ES-I3 (cell line): ENCODE measurements around the gene IRF2.
A peak's percentile ranks its signal among the peaks of the same experiment; 100 is the strongest.
"Not testable (repeated sequence)": the region's sequence is repeated elsewhere in the genome, so short reads cannot be mapped to it uniquely, and the experiment has no call there.

Source experiments
- H3K36me3 ChIP-seq: 2 replicates; pipeline ENCODE4 v1.6.1; 2013; ENCODE audit warnings: mild to moderate bottlenecking, low read length, control low read depth, moderate library complexity; ENCODE audit not compliant: insufficient read depth
- H3K4me1 ChIP-seq: 2 replicates; pipeline ENCODE4 v1.6.1; 2013; ENCODE audit warnings: mild to moderate bottlenecking, control low read depth, low read length; ENCODE audit not compliant: insufficient read depth
- H3K9ac ChIP-seq: 2 replicates; pipeline ENCODE4 v1.6.1; 2013; ENCODE audit warnings: low read depth, mild to moderate bottlenecking, low read length, moderate library complexity
- H3K9me3 ChIP-seq: 2 replicates; pipeline ENCODE4 v1.6.1; 2013; ENCODE audit warnings: mild to moderate bottlenecking, low read length, moderate library complexity; ENCODE audit not compliant: control insufficient read depth, insufficient read depth

IRF2 gene

DNA sequence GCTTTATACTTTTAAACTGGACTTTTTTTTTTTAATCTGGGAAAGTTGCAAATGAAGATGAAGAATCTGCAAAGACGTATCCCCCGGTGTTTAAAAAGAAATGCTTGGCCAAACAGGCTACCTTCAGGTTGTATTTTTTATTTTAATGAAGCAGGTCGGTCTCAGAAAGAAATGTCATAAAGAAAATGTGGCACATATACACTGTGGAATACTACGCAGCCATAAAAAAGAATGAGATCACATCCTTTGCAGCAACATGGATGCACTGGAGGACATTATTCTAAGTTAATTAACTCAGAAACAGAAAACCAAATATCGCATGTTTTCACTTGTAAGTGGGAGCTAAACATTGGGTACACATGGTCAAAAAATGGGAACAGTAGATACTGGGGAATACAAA is 123.4 kb downstream of the IRF2 start:
- Histone ChIP-seq H3K9ac (no peak overlapping the region), H3K4me1 (peaks cover 27% of the 10 kb centered on the region), H3K36me3 (no peaks in the 10 kb centered on the region), H3K9me3 (no peaks in the 10 kb centered on the region)

DNA sequence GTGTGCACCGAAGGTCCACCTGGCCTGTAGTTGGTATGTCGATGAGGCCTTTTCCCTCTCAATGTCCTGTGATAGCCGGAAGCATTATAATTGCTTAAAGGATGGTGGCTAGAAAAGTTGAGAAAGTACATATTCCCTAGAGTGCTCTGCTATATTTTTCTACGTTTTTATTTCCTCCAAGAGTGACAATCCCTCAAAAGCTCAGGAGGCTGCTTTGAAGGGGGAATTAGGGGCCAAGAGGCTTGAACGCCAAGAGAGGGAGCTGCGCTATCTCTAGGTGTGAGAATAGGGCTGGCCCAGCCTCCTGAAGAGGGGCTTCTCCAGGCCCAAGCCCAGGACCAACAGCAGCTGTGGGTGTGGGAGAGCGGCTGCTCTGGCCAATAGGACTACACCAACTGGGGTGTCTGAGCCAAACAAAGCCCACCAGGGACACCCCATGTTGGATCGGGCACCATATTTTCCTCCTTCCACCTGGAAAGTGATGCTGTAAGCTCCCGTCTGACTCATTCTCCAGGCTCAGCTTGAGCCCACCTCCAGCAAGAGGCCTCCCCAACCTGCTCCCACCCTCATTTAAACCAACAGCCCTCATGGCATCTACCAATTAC is 124.0 kb downstream of the IRF2 start:
- Histone ChIP-seq H3K4me1 (peaks cover 26% of the 10 kb centered on the region), H3K36me3 (no peaks in the 10 kb centered on the region), H3K9ac (no peak overlapping the region), H3K9me3 (no peaks in the 10 kb centered on the region)

DNA sequence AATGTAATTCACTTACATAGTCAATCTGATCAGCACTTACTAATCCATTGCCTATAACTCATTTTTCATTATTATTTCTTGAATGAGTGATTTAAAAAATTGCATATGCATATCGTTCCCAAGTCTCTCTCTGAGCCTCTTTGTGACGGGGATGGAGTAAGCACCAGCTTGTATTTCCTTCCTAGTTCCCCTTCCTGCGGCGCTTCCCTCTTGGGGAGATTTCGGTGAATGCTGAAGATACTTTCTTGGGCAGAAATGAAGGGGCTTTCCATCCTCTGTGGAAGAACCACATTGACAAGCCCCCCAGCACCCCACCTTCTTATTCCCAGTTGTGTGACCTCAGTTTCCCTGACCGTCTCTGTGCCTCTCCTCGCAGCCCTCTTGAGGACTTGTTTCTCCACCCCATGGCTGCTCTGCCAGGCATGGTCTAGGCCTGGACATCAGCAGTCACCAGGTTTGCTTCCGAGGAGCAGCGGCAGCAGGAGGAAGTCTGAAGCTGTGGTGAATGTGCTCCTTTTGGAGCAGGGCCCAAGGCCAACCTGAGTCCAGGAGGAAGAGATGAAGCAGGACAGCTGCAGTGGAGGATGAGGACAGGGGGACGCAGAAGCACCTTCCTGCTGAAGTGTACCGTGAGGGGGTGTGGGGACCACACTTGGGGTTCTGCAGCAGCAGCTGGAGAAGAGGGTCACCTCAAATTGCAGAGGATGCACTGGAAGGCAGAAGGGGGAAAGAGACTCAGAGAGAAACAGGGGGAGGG is 124.9 kb downstream of the IRF2 start:
- H3K9me3 ChIP-seq = no peaks in the 10 kb centered on the region
- H3K36me3 ChIP-seq = no peaks in the 10 kb centered on the region
- H3K4me1 ChIP-seq = peaks cover 21% of the 10 kb centered on the region
- no peak overlapping the region for H3K9ac ChIP-seq

DNA sequence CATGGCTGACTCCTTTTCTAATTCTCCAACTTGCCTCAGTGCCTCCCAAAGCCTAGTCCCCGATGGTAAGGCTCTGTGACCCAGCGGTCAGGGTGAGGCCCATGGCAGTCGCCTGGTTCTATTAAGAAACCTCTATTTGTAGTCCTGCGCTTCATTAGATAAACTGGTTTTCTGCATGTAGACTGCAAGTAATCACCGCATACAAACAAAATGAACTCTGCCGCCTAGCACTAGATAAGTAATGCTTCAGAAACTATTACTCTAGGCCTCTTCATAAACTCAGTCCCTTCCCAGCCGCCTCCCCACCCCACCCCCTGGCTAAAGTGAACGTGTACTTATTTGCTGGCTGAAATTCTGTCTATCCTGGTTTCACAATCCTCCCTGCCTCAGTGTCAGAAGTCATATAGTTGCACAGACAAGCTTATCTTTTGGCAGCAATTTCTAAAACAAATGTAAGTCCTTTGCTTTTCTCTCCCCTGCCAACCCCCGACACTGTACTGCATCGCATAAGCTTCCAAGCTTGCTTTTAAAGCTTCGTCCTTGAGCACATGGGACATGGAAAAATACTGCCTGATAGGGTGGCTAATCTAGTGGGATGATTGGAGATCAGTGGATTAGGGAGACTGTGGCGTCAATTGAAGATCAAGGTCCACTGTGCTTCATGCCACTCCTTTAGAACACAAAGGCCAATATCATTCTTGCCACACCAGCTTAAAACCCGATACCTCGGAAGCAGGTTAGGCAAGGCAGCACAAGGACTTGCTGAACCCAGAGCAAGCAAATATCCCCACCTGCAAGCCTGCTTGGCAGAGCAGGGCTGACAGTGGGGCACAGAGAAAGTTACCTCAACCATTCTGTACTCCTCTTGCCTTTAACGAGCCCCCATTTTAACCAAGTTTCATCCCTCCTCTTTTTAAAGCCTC is 125.8 kb downstream of the IRF2 start:
- H3K9me3 ChIP-seq = no peaks in the 10 kb centered on the region
- peaks cover 21% of the 10 kb centered on the region for H3K4me1 ChIP-seq
- H3K36me3 ChIP-seq = no peaks in the 10 kb centered on the region
- no peak overlapping the region for H3K9ac ChIP-seq

DNA sequence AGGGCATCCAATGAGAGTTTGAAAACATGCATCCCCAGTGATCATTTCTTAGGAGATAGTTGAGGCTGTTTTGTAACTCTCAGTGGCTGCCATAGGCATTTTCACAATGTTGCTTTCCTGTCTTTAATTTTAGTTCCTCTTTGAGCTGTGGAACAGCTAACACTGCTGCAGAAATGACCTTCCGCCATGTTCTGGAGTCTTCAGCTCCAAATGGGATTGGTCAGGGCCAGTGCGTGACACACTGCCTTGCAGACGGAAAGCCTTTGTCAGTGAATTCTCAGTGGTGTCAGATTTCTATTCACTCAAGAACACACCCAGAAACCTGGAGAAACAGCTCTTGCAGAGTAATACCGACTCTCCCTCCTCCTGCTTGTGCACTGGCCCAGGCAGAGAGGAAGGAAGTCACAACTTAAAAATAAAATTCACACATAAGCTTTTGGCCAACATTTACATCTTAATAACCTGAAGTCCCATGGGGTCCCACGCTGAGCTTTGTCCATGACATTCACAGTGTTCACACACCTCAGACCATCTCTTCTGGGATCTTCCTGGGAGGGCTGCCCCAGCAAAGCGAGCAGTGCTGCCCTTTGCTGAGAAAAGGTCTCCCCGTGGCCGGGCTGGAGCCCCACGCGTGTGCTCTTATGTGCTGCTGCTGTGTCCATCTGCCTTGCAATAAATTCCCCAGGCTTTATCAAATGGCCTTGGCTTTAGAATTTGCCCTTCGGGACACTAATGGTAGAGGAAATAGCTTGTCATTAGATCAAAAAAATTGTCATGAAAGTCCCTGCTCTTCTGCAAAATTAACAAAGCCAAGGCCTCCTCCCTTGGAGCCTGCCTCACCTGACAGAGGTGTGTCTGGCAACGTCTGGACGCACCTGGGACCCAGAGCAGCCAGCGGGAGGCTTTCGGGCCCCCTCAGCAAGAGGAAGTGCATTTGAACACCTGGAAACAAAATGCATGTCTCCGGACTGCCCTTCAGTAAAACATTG is 126.8 kb downstream of the IRF2 start:
- no peaks in the 10 kb centered on the region for H3K9me3 ChIP-seq
- no peak overlapping the region for H3K9ac ChIP-seq
- H3K4me1 ChIP-seq = peaks cover 25% of the 10 kb centered on the region
- H3K36me3 ChIP-seq = no peaks in the 10 kb centered on the region

DNA sequence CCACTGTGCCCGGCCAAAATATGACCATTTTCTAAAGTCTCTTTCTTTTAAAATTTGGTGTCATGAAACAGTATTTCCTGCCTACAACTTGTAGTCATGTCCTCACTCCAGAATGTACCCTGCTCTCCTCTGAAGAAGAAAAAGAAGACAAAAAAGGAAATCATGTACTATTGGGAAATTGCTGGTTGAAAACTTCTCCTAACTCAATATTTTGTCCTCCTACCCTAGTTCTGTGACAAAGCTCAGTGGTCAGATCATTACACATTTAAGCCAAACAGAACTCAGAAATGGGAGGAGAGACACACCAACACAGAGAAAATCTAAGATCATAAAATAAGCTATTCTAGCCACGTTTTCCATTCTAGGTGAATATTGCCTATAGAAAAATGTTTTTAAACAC is 127.7 kb downstream of the IRF2 start:
- Histone ChIP-seq H3K9ac (no peak overlapping the region), H3K4me1 (peaks cover 25% of the 10 kb centered on the region), H3K36me3 (no peaks in the 10 kb centered on the region), H3K9me3 (no peaks in the 10 kb centered on the region)

DNA sequence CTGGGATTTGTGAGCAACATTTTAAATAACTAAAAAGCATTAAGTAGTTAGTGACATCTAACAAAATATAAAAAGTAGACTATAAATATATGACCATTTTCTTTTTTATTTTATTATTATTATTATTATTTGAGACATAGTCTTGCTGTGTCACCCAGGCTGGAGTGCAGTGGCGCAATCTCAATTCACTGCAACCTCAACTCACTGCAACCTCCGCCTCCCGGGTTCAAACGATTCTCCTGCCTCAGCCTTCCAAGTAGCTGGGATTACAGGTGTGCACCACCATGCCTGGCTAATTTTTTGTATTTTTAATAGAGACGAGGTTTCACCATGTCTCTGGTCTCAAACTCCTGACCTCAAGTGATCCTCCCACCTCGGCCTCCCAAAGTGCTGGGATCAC is 128.1 kb downstream of the IRF2 start:
- H3K9me3 ChIP-seq, H3K36me3 ChIP-seq, H3K9ac ChIP-seq: not testable (repeated sequence)
- H3K4me1 ChIP-seq = peaks cover 27% of the 10 kb centered on the region

DNA sequence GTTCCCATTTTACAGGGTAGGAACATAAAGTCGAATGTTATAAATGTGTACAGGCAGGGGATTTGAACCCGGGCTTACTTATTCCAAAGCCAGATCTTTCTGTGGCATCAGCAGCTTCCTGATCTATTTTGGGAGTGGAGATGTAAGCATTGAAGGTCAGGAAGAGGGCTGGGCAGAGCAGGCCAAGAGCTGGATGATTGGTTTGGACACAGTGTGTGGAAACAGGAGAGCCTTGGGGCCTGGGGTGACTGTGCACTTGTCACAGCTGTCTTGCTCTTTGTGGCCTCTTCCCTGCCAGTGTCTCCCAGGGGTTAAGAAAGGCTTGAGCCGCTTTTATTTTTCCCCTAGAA is 128.8 kb downstream of the IRF2 start:
- Histone ChIP-seq H3K9ac (no peak overlapping the region), H3K4me1 (peaks cover 29% of the 10 kb centered on the region), H3K9me3 (no peaks in the 10 kb centered on the region), H3K36me3 (no peaks in the 10 kb centered on the region)

DNA sequence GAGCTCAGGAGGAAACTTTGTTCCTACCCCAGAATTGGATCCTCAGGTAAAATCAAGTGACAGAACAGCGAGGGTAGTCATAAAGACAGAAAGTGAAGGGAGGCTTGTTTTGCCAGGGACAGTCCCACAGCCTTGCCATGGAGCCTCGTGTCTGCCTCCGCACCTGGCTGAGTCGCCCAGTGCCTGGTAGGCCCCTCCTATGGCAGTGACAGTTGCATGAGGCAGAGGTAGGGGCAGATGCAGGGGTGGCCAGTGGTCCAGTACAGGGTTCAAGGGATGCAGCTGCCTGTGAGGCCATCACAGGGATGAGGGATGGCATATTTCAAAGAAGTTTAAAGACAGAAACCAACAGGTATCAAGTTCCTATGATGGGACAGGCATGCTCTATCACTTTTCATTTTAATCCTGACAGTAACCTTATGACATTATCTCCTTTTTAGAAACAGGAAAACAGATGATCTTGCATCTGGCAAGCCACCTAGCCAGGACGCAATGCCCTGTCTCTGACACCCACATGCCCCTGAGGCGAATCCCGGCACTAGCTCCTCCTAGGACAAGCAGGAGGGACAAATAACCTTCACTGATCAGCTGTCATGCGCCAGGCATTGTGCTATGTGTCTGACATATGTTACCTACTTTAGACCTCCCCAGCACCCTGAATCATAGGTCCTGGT is 129.3 kb downstream of the IRF2 start:
- no peaks in the 10 kb centered on the region for H3K9me3 ChIP-seq
- peaks cover 29% of the 10 kb centered on the region for H3K4me1 ChIP-seq
- no peaks in the 10 kb centered on the region for H3K36me3 ChIP-seq
- no peak overlapping the region for H3K9ac ChIP-seq

DNA sequence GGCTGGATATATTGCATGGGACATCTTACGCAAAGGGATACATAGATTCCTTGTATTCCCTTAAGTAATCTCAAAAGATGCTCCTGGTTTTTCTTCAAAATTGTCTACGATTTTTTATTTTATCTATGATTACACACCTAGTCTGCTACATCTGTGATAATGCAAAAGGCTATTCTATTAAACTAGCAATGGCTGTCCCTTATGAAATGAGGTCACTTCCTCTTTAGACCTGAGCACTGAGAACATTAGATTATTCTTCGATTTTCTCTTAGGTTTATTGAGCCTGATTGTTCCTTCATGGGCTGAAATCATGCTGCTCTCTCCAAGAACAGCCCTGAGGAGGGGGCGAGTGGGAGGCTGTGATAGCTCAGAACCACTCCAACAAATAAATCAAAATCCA is 129.9 kb downstream of the IRF2 start:
- H3K36me3 ChIP-seq = no peaks in the 10 kb centered on the region
- H3K9ac ChIP-seq = no peak overlapping the region
- peaks cover 29% of the 10 kb centered on the region for H3K4me1 ChIP-seq
- H3K9me3 ChIP-seq = no peaks in the 10 kb centered on the region

DNA sequence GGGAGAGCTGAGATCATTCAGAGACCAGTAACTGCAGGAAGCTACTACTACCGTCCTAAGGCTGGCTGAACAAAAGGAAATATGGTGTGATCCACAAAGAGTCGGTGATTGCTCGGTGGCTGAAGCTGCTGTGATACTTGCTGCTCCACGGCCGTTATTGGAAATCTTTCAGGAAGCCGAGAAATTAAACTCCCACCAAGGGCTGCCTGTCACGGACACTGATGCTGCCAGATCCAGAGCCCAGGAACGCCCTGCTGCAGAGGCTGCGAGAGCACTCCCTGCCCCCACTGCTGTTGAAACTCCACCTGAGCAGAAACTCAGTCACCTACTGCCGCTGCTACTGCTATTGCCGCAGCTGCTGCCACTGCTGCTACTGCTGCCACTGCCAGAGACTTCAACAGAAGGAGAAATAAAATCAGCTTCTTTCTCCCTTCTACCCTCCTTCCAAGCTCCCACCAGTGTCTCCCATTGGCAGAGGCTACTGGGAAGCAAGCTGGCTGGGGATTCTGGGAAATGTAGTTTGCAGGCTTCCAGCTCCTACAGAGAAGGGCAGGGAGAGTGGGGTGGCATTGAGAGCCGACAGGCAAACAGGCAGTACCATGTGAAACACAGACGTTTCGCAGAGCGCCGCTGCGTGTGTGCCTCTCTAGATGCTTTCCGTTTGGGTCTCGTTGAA is 130.7 kb downstream of the IRF2 start:
- Histone ChIP-seq H3K36me3 (no peaks in the 10 kb centered on the region), H3K4me1 (peaks cover 24% of the 10 kb centered on the region), H3K9ac (peak overlapping the region; percentile 64), H3K9me3 (no peaks in the 10 kb centered on the region)

DNA sequence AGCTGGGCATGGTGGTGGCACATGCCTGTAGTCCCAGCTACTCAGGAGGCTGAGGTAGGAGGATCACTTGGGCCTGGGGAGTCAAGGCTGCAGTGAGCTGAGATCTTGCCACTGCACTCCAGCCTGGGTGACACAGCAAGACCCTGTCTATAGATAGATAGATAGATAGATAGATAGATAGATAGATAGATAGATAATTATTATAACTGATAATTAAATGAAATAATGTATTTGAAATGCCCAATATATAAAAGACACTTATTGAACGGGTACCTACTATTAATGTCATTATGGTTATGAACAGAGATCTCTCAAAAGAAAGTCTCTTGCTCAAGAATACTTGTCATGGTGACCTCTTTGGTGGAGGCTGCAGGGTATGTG is 131.5 kb downstream of the IRF2 start:
- peaks cover 17% of the 10 kb centered on the region for H3K4me1 ChIP-seq
- peak overlapping the region; percentile 64 for H3K9ac ChIP-seq
- not testable (repeated sequence) for H3K9me3 ChIP-seq, H3K36me3 ChIP-seq

DNA sequence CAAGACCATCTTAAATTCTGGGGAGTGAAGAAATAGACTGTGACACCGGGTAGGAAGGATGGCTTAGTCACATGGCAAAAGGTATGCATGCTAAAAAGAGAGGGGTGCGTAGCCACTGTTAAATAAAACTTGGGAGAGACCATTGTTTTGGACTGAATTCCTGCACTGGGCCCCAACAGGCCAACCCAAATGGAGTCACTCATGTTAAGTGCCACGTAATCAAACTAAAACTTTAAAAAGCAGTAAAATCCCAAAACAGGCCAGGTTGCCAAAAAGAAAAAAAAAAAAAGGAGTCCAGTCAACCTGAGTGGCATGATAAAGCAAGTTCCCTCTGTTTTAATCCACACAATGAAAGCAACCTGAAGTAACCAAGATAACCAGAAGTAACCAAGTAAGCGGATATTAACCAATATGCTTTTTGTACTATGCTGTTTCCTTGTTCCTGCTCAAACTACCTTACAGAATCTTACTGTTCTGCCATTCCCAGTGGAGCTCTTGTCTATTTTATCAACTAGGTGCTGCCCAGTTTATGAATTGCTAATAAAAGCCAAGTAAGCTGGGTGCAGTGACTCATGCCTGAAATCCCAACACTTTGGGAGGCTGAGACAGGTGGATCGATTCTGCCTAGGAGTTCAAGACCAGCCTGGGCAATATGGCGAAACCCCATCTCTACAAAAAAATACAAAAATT is 132.0 kb downstream of the IRF2 start:
- Histone ChIP-seq H3K4me1 (peaks cover 12% of the 10 kb centered on the region), H3K9me3 (no peaks in the 10 kb centered on the region), H3K9ac (no peak overlapping the region), H3K36me3 (no peaks in the 10 kb centered on the region)
